Large intestine (tissue), 3 donors: Measurements from ENCODE around the gene TMSB15B. TPM values are rescaled to one million over a fixed set of nuclear protein-coding genes. Genes with fewer than 3 reads are reported as not detected.
"Not testable (repeated sequence)": the region's sequence is repeated elsewhere in the genome, so short reads cannot be mapped to it uniquely, and the experiment has no call there.

Experiments
- DNase-seq, 2 donors: peaks; one replicate each; pipeline versions ENCODE4 v3.0.0 to v3.0.0-alpha.2; 2013
- H3K27ac ChIP-seq: one replicate; pipeline ENCODE4 v1.5.1; 2013; ENCODE audit warnings: low read length
- H3K27me3 ChIP-seq: 2 replicates; pipeline ENCODE4 v1.6.1; 2013; ENCODE audit warnings: low read length; ENCODE audit not compliant: control insufficient read depth, insufficient read depth
- H3K36me3 ChIP-seq: 2 replicates; pipeline ENCODE4 v1.6.1; 2013; ENCODE audit warnings: low read length; ENCODE audit not compliant: control insufficient read depth, insufficient read depth
- H3K4me1 ChIP-seq: one replicate; pipeline ENCODE4 v1.6.1; 2013; ENCODE audit warnings: low read length; ENCODE audit not compliant: control insufficient read depth, insufficient read depth
- H3K4me3 ChIP-seq: one replicate; pipeline ENCODE4 v1.5.1; 2013; ENCODE audit warnings: low read length
- H3K9me3 ChIP-seq: one replicate; pipeline ENCODE4 v1.6.1; 2013; ENCODE audit warnings: mild to moderate bottlenecking, low read depth, low read length, moderate library complexity; ENCODE audit not compliant: control insufficient read depth
- WGBS: methylation state at CpG from one replicate; pipeline ENCODE4 v1.1.5; 2013; ENCODE audit warnings: low lambda C conversion rate; ENCODE audit not compliant: insufficient coverage; 5-methylcytosine and 5-hydroxymethylcytosine counted together
- polyA plus RNA-seq: library from polyadenylated mRNA; unstranded; fragments of 120-200 nt; gene quantifications from one replicate; pipeline ENCODE4 v1.2.1, GENCODE V29; 2013

The TMSB15B gene
- polyA plus RNA-seq, 1 donor, result 10.3 TPM

DNA sequence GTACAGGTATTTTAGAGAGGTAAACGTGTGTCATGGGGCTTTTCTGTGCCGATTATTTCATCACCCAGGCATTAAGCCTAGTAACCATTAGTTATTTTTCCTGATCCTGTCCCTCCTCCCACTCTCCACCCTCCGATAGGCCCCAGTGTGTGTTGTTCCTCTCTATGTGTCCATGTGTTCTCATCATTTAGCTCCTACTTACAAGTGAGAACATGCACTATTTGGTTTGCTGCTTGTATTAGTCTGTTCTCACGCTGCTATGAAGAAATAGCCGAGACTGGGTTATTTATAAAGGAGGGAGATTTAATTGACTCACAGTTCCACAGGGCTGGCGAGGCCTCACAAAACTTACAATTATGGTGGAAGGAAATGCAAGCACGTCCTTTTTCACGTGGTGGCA lies 53.1 kb downstream of the TMSB15B start:
- not testable (repeated sequence) for H3K27ac ChIP-seq, H3K4me1 ChIP-seq, H3K9me3 ChIP-seq, H3K27me3 ChIP-seq, DNase-seq, H3K36me3 ChIP-seq, H3K4me3 ChIP-seq
- 80% methylated on average over 1 of the region's 8 CpGs for WGBS

Other genes with a start within 250 kb of the TMSB15B start
- gene PLP1, start 185.8 kb upstream of the TMSB15B start, polyA plus RNA-seq, result 32.0 TPM
- 3.2 TPM for gene RAB9B, start 130.4 kb upstream of the TMSB15B start, polyA plus RNA-seq
- not detected for gene H2BW1, start 51.1 kb downstream of the TMSB15B start, polyA plus RNA-seq
- gene H2BW2, start 77.3 kb downstream of the TMSB15B start, polyA plus RNA-seq, result not detected
- 5.6 TPM for gene TMSB15C, start 113.6 kb downstream of the TMSB15B start, polyA plus RNA-seq
- gene ZCCHC18, start 149.9 kb downstream of the TMSB15B start, polyA plus RNA-seq, result 2.3 TPM
- 10.7 TPM for gene SLC25A53, start 194.4 kb downstream of the TMSB15B start, polyA plus RNA-seq
- 22.3 TPM for gene FAM199X, start 203.8 kb downstream of the TMSB15B start, polyA plus RNA-seq